Dermis blood vessel endothelial cell (primary cell): ENCODE data around the gene TMEM169. TPM values are rescaled to one million over a fixed set of nuclear protein-coding genes. Genes with fewer than 3 reads are reported as not detected.
"Not testable (repeated sequence)": the region's sequence is repeated elsewhere in the genome, so short reads cannot be mapped to it uniquely, and the experiment has no call there.

Experiments
- DNase-seq: peaks from one replicate; pipeline ENCODE4 v3.0.0; 2010
- total RNA-seq: library from RNA; depleted of rRNA; stranded (reverse); fragments of >200 nt; gene quantifications from 2 replicates; pipeline ENCODE4 v1.2.3, GENCODE V29; 2014

The TMEM169 gene
- total RNA-seq, 1 donor from 2014 or later: 0.85 TPM

- no peak for DNase-seq
Observed at GRCh38 chr2:216071111-216071851, 10.4 kb upstream of the TMEM169 start.

- DNase-seq: no peak
Observed at GRCh38 chr2:216072473-216072872, 9.2 kb upstream of the TMEM169 start.

DNA sequence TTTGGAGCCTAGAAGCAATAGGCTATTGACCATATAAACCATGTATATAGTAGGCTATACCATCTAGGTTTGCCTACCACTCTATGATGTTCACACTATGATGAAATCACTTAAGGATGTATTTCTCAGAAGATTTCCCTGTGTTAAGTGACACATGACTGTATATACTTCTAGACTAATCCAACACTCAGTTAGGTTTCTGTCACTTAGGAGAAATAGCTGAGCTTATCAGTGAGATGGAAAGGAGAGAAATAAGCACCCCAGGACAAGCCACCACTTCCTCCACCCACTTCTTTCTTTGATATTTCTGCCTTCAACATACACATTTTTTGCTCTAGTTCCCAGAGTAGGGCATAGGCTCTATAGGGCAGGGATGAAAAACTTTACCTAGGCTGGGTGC lies 7.9 kb upstream of the TMEM169 start:
- no peak for DNase-seq

- DNase-seq: no peak
Observed at GRCh38 chr2:216074380-216074779, 7.3 kb upstream of the TMEM169 start.

- DNase-seq: no peak
Observed at GRCh38 chr2:216074794-216075193, 6.9 kb upstream of the TMEM169 start.

DNA sequence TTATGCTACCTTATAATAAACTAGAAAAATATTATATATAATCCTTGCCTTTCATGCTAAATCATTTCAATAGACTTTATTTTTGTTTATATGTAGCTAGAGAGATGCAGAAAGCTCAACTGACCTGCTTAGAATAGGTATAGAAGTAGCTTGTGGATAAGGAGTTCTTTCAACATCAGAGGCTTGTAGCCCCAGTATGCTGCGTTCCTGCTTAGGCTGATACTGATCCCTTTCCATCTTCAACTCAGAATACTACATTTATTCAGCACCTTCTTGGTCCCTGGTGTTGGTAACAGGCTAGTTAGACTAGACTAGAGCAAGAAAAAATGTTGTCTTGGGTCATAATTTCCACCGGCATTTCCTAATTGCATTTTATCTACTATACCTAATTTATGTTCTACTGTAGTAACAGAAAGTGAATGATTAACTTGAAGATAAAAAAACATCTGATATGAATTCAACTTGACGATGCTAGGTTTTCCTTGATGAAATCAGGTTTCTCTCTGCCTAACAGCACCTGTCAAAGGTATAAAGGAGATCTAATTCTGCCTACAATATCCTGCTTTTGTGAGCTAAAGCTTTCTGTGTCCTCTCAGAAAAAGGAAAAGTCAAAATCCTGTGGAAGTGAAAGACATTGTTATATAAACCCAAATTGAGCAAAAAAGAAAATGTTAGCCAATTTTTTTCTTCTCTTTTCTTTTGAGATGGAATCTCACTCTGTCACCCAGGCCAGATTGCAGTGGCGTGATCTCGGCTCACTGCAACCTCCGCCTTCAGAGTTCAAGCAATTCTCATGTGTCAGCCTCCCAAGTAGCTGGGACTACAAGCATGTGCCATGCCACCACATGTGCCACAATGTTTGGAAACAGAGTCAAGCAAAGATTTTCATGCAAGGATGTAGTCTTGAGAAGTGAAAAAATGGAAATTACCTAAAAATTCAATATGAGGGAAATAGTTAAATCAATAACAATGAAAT lies 5.9 kb upstream of the TMEM169 start:
- no peak for DNase-seq

GRCh38 chr2:216078776-216079175 lies 2.9 kb upstream of the TMEM169 start:
- no peak for DNase-seq

- not testable (repeated sequence) for DNase-seq
Observed at GRCh38 chr2:216080048-216080447, 1.7 kb upstream of the TMEM169 start.

DNA sequence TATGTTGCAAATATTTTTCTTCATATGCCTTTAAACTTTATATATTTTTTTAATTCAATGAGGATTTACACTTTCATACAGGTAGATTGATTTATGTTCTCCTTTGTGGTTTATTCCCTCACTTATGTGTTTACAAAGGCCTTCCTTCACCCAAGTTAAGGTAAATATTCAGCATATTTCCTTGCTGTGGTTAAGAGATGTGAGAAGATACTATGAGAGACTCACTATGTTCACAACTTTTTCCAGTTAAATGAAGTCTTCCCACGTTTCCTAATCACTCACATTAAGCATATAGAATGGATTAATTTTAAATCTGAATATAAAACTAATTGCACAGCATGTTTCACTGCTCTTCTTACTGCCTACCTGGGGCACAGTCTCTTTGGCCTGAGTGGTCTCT lies 707 bp upstream of the TMEM169 start:
- no peak for DNase-seq

GRCh38 chr2:216082117-216082711 lies 495 bp downstream of the TMEM169 start:
- DNase-seq: peak; percentile 4

- no peak for DNase-seq
Observed at GRCh38 chr2:216082805-216083204, 1.1 kb downstream of the TMEM169 start.

DNA sequence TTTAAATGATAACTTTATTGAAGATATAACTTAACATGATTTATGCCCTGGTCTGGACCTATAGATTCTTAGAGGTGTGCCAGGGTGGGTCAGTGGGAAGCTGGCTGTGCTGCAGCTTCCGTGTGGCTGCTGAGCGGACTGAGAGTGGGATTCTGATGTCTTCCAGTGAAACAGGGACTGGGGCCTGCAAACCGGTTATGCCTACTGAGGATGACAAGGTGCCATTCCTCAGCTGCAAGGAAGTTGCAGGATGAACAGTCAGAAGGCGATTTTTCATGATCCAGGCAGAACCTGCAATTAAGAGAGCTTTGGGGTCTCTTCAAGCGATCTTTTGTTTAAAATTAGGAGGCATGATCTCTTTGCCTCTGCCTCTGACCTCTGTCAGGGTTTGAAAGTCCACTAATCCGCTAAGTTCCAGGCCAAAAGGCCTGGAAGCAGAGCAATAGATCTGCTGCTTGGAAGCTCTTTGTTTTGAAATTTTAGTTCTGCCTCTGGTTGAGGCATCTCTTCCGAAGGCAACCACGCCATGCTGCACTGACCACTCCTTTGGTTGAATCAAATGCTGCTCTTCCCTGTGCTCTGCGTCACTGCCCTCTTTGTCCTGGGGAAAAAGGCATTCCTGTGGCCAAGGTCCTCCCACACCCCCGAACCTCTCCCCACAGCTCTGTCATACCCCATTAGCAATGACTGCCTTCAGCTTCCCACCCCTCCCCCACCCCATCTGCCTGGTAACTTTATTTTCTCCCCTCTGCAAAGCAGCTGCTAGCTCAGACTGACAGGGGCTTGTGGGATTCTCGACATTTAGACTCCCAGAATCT lies 2.0 kb downstream of the TMEM169 start:
- DNase-seq: no peak

GRCh38 chr2:216084547-216084946 lies 2.8 kb downstream of the TMEM169 start:
- DNase-seq: no peak

DNA sequence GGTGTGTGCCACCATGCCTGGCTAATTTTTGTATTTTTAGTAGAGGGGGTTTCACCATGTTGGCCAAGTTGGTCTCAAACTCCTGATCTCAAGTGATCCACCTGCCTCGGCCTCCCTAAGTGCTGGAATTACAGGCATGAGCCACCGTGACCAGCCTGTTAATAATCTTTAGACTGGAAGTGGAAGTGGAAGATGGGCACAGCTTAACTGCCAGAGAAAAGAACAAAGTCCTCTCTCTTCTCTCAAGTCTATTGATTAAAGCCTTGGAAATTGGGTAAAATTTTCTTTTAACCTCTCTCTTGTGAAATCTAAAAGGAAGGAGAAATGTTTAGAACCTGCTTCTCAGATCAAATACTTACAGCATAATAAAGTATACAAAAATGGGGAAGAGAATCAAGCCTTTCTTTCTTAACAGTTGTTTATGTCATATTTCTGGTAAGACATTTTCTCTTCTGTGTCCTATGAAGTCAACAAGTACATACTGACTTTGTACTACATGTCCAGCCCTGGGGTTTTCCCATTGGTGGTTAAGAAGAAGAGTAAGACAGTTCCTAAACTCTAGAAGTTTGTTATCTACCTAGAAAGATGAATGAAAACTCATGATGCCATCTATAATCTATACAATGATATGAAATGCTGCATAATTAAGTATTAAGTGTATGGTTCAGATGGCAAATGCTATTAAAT lies 4.6 kb downstream of the TMEM169 start:
- DNase-seq: no peak

GRCh38 chr2:216090369-216090786 lies 8.7 kb downstream of the TMEM169 start:
- DNase-seq: no peak

- DNase-seq: no peak
Observed at GRCh38 chr2:216092646-216093045, 10.9 kb downstream of the TMEM169 start.

DNA sequence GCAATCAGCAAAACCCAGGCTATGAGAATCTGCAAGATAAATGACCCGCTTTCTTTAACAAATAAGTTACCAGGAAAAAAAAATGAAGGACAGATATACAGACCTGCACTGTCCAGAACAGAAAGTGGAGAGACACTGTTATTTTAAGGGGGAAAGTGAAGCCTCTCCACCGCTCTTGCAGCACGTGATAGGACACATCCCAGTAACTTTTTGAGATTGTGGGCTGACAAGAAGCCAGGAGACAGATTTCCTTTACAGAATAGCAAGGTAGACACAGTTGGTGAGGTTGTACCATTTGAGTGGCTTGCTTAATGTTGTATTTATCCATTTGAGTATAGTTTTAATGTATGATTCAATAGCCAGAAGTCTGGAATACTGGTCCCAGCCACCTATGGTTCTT lies 13.0 kb downstream of the TMEM169 start:
- no peak for DNase-seq

DNA sequence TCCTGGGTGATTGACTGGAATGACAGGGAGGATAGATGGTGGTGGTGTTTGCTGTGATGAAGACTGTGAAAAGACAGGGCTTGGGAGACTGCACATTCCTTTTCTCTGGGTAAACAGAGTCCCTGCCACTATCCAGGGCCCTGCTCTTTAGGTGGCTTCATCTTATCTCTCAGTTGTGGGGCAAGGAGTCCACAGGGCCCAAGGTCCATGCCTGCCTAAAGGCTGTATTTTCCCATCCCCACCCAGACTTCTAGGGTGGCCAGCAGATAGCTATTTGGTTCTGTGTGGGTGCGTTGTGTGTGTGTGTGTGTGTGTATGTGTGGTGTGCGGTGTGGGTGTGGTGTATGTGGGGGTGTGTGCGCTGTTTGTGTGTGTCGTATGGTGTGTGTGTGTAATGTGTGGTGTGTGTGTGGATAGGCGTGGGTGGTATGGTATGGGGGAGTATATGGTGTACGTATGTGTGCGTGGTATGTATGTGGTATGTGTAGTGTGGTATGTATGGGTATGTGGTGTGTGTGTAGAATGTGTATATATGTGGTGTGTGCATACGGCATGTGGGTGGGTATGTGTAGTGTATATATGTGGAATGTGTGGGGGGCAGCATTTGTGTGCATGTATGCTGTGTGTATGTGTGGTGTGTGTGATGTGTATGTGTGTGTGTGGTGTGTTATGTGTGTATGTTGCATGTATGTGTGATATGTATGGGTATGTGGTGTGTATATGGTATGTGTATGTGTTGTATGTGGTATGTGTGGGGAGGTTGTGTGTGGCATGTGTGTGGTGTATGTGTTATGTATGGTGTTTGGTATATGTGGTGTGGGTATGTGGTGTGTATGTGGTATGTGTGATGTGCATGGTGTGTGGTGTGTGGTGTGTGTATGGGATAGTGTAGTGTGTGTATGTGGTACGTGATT lies 17.0 kb downstream of the TMEM169 start:
- no peak for DNase-seq

DNA sequence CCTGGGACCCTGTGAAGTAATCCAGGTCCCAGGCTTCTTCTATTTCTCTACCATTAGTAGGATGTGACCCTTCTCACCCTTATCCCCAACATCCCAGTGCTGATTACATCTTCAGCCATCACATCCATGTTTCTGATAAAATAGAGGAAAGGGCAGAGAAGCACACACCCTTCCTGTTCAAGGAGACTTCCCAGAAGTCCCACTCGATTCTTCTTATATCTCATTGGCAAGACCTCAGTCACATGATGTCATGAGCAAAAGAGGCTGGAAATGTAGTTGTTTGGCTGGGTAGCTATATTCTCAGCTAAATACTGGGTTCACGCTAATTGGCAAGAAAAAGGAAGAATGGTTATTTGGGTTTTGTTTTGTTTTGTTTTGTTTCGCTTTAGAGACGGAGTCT lies 19.4 kb downstream of the TMEM169 start:
- DNase-seq: no peak

DNA sequence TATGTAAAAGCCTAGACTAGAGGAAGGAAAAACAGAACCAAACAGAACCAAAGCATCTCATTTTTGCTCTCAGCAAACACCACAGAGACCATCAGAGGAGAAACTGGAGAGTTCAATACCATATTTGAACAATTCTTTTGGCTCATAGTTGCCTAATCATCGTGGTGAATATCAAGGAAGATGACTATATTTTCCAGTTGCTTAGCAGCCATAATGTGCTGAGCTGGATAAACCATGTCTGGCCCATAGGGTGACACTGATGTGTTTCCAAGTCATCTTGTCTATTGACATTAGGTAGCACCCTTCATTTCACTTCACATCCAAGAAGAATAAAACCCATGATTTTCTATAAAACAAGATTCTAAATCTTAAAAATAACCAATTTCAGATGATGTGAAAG lies 21.5 kb downstream of the TMEM169 start:
- no peak for DNase-seq

GRCh38 chr2:216104691-216105090 lies 23.0 kb downstream of the TMEM169 start:
- DNase-seq: no peak
